Measurements from ENCODE around the gene CHIA. TPM values are rescaled to one million over a fixed set of nuclear protein-coding genes. Genes with fewer than 3 reads are reported as not detected.

Gene CHIA
- total and polyA plus RNA-seq, 9 of the 15 experiments (the other 6 are each of a cell fraction or from before 2014, with no cell fraction given): not detected

DNA sequence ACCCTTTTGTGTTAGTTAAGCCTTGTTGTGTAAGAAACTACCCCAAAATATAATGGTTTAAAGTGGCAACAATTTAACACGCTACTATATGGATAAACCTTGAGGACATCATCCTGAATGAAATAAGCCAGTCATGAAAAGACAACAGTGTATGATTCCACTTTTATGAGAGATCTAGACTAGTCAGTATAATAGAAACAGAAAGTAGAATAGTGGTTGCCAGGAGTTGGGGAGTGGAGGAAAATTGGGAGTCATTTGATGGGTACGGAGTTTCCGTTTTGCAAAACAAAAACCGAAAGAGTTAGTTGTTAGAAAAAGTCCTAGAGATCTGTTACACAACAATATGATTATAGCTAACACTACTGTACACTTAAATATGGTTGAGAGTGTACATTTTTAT, 16.0 kb upstream of the CHIA start (continued):
- TF ChIP-seq, protein P1, sequence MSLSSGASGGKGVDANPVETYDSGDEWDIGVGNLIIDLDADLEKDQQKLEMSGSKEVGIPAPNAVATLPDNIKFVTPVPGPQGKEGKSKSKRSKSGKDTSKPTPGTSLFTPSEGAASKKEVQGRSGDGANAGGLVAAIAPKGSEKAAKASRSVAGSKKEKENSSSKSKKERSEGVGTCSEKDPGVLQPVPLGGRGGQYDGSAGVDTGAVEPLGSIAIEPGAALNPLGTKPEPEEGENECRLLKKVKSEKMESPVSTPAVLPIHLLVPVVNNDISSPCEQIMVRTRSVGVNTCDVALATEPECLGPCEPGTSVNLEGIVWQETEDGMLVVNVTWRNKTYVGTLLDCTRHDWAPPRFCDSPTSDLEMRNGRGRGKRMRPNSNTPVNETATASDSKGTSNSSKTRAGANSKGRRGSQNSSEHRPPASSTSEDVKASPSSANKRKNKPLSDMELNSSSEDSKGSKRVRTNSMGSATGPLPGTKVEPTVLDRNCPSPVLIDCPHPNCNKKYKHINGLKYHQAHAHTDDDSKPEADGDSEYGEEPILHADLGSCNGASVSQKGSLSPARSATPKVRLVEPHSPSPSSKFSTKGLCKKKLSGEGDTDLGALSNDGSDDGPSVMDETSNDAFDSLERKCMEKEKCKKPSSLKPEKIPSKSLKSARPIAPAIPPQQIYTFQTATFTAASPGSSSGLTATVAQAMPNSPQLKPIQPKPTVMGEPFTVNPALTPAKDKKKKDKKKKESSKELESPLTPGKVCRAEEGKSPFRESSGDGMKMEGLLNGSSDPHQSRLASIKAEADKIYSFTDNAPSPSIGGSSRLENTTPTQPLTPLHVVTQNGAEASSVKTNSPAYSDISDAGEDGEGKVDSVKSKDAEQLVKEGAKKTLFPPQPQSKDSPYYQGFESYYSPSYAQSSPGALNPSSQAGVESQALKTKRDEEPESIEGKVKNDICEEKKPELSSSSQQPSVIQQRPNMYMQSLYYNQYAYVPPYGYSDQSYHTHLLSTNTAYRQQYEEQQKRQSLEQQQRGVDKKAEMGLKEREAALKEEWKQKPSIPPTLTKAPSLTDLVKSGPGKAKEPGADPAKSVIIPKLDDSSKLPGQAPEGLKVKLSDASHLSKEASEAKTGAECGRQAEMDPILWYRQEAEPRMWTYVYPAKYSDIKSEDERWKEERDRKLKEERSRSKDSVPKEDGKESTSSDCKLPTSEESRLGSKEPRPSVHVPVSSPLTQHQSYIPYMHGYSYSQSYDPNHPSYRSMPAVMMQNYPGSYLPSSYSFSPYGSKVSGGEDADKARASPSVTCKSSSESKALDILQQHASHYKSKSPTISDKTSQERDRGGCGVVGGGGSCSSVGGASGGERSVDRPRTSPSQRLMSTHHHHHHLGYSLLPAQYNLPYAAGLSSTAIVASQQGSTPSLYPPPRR (CRISPR knock-in tag; IDR thresholded peaks at IDR 0.05; ENCODE audit: borderline replicate concordance): no peak
- TF ChIP-seq STAT5B (CRISPR knock-in tag; IDR thresholded peaks at IDR 0.05): no peak
- no peak for TF ChIP-seq LARP7 (IDR thresholded peaks at IDR 0.05)
- TF ChIP-seq PCBP2 (IDR thresholded peaks at IDR 0.05; ENCODE audit: low read depth, low read length, poor library complexity, severe bottlenecking): no peak
- TF ChIP-seq SMAD4 (CRISPR knock-in tag; conservative IDR thresholded peaks at IDR 0.05): no peak

DNA sequence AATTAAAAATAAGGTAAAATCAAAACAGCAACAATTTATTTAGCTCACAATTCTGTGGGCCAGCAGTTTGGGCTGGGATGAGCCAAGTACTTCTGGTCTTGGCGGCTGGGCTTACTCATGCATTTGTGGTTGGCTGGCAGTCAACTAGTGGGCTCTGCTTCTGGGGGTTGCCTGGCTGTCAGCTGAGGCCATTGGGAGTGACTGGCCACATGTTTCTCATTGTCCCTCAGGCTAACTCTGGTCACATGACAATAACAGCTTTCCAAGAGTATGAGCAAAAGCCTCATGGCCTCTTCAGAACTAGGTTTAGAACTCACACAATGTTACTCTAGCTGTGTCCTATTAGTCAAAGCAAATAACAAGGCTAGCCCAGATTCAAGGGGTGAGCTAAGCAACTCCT, 15.6 kb upstream of the CHIA start:
- H3K27ac ChIP-seq (ENCODE audit: extremely low read depth, low read depth, low read length): no peak overlapping the region

More for the DNA sequence above, 15.6 kb upstream of the CHIA start:
- Histone ChIP-seq H3K36me3 (ENCODE audit: control insufficient read depth, insufficient read depth, low read length) (no peaks in the 10 kb centered on the region), H3K4me2 (ENCODE audit: insufficient read depth, low read length) (no peak overlapping the region), H4K20me1 (replicated peaks; ENCODE audit: control insufficient read depth, insufficient read depth, low read length) (no peaks in the 10 kb centered on the region), H2AFZ (ENCODE audit: low read depth, low read length) (no peak overlapping the region), H3K9me3 (replicated peaks; ENCODE audit: control insufficient read depth, insufficient read depth, low read depth, low read length) (no peaks in the 10 kb centered on the region), H3K9me1 (ENCODE audit: control insufficient read depth, insufficient read depth, low read length) (no peaks in the 10 kb centered on the region), H3K27me3 (ENCODE audit: control insufficient read depth in 2 of 2, insufficient read depth in 2 of 2, low read length in 2 of 2) (peaks cover 19 to 26% of the 10 kb centered on the region in 2 experiments), H3K4me3 (no peak overlapping the region), H3K79me2 (ENCODE audit: control insufficient read depth, insufficient read depth, low read length) (no peaks in the 10 kb centered on the region), H3K9ac (ENCODE audit: insufficient read depth in 1 of 2, low read depth in 2 of 2, low read length in 2 of 2) (no peak overlapping the region), H3K4me1 (replicated peaks in 1 of 2; ENCODE audit: control insufficient read depth in 2 of 2, insufficient read depth in 2 of 2, low read length in 2 of 2) (peaks cover 0 to 9% of the 10 kb centered on the region in 2 experiments; a peak in 2 of 5 replicates)
- ATAC-seq (no peak; the same call in 2 of the 3 replicates), FAIRE-seq (no peak), DNase-seq (ENCODE audit: extremely low read depth in 1 of 4, low spot score in 3 of 4) (no peak)
- in situ Hi-C loops (cut with MboI) (no loop called here), intact Hi-C loops (cut with micrococcal nuclease) (no loop called here)
- POLR2A ChIA-PET: interaction anchor here (0.5 to 1.0 kb wide), 2 partner anchors 21 to 695 kb away, joined by 3 read pairs; no protein-coding TSS in a partner anchor
- no TSS peak for BruUV-seq (replicated peaks)
- CTCF ChIA-PET (ENCODE audit: low intra/inter-chr PET ratio): no interaction called here
- TF ChIP-seq ZNF143 (CRISPR knock-in tag; IDR thresholded peaks at IDR 0.05) (no peak), RUNX1 (IDR thresholded peaks at IDR 0.05; ENCODE audit: low read depth) (no peak), RBM17 (IDR thresholded peaks at IDR 0.05; ENCODE audit: borderline replicate concordance, low read depth, low read length) (no peak), MTA2 (IDR thresholded peaks at IDR 0.05; ENCODE audit: low read depth) (no peak), JUN (IDR thresholded peaks at IDR 0.05; ENCODE audit: borderline replicate concordance, low read depth, low read length) (no peak), JUN (CRISPR knock-in tag; IDR thresholded peaks at IDR 0.05; ENCODE audit: borderline replicate concordance) (no peak), RBM14 (IDR thresholded peaks at IDR 0.05; ENCODE audit: borderline replicate concordance, insufficient read depth, low read depth, low read length) (no peak), GABPB1 (CRISPR knock-in tag; IDR thresholded peaks at IDR 0.05) (no peak)
- TF ChIP-seq, protein P2, sequence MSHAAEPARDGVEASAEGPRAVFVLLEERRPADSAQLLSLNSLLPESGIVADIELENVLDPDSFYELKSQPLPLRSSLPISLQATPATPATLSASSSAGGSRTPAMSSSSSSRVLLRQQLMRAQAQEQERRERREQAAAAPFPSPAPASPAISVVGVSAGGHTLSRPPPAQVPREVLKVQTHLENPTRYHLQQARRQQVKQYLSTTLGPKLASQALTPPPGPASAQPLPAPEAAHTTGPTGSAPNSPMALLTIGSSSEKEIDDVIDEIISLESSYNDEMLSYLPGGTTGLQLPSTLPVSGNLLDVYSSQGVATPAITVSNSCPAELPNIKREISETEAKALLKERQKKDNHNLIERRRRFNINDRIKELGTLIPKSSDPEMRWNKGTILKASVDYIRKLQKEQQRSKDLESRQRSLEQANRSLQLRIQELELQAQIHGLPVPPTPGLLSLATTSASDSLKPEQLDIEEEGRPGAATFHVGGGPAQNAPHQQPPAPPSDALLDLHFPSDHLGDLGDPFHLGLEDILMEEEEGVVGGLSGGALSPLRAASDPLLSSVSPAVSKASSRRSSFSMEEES (CRISPR knock-in tag; IDR thresholded peaks at IDR 0.05): peak; percentile 89
- TF ChIP-seq, protein P3, sequence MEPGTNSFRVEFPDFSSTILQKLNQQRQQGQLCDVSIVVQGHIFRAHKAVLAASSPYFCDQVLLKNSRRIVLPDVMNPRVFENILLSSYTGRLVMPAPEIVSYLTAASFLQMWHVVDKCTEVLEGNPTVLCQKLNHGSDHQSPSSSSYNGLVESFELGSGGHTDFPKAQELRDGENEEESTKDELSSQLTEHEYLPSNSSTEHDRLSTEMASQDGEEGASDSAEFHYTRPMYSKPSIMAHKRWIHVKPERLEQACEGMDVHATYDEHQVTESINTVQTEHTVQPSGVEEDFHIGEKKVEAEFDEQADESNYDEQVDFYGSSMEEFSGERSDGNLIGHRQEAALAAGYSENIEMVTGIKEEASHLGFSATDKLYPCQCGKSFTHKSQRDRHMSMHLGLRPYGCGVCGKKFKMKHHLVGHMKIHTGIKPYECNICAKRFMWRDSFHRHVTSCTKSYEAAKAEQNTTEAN (CRISPR knock-in tag; IDR thresholded peaks at IDR 0.05): no peak
- WGBS (ENCODE audit: insufficient coverage, low coverage, missing lambda C conversion rate): 0% methylated on average over 1 of the region's 1 CpG
